Small intestine (tissue), 16 donors: Measurements from ENCODE around the gene MRAP. TPM values are rescaled to one million over a fixed set of nuclear protein-coding genes. Genes with fewer than 3 reads are reported as not detected.
"Not testable (repeated sequence)": the region's sequence is repeated elsewhere in the genome, so short reads cannot be mapped to it uniquely, and the experiment has no call there.

Experiments used
- DNase-seq, 2 donors: peaks; one replicate each; pipeline versions ENCODE4 v3.0.0 to v3.0.0-alpha.2; 2013
- FAIRE-seq: peaks from 2 replicates; lab custom pipeline; 2012; peaks lifted over from hg19 to GRCh38; lab: Jason Lieb, UNC
- H3K27ac ChIP-seq, 3 donors: one replicate each; pipeline ENCODE4 v1.5.1; 2013; ENCODE audit warnings: low read length in 2 of 3, mild to moderate bottlenecking in 2 of 3, control low read depth in 1 of 3, inconsistent platforms in 1 of 3, low read depth in 1 of 3, moderate library complexity in 1 of 3
- H3K27me3 ChIP-seq, 3 donors: one replicate each; pipeline ENCODE4 v1.6.1; 2013; ENCODE audit warnings: low read length in 3 of 3, inconsistent platforms in 1 of 3; ENCODE audit not compliant: control insufficient read depth in 3 of 3, insufficient read depth in 3 of 3
- H3K36me3 ChIP-seq, 3 donors: one replicate each; pipeline ENCODE4 v1.6.1; 2013; ENCODE audit warnings: low read length in 3 of 3, inconsistent platforms in 1 of 3, low read depth in 1 of 3, mild to moderate bottlenecking in 1 of 3, moderate library complexity in 1 of 3; ENCODE audit not compliant: control insufficient read depth in 3 of 3, insufficient read depth in 2 of 3
- H3K4me1 ChIP-seq, 3 donors: one replicate each; pipeline ENCODE4 v1.6.1; 2013; ENCODE audit warnings: low read length in 2 of 3, inconsistent platforms in 1 of 3, low read depth in 1 of 3, mild to moderate bottlenecking in 1 of 3, moderate library complexity in 1 of 3; ENCODE audit not compliant: control insufficient read depth in 3 of 3, insufficient read depth in 2 of 3
- H3K4me3 ChIP-seq, 3 donors: one replicate each; pipeline ENCODE4 v1.5.1; 2013; ENCODE audit warnings: low read length in 3 of 3, control low read depth in 1 of 3, inconsistent platforms in 1 of 3, low read depth in 1 of 3, mild to moderate bottlenecking in 1 of 3, moderate library complexity in 1 of 3
- H3K9me3 ChIP-seq, 2 donors: one replicate each; pipeline ENCODE4 v1.6.1; 2013; ENCODE audit warnings: low read depth in 1 of 2, low read length in 1 of 2; ENCODE audit not compliant: control insufficient read depth in 2 of 2, insufficient read depth in 1 of 2
- WGBS, 3 donors: extraction: QIAGEN DNeasy Blood & Tissue Kit; methylation state at CpG; one replicate each; pipeline ENCODE4 v1.1.7; 2013; 5-methylcytosine and 5-hydroxymethylcytosine counted together
- long read RNA-seq, 10 donors: transcript quantifications; one replicate each; lab custom pipeline, GENCODE V29; 2026
- polyA plus RNA-seq, 4 donors: library from polyadenylated mRNA; stranded (reverse) in 3 of 4; unstranded in 1 of 4; fragments of 200-250 nt in 3 of 4; fragments of 120-200 nt in 1 of 4; gene quantifications; one replicate each; pipeline versions ENCODE4 v1.2.1 to v1.2.3, GENCODE V29; 2013
- donor health status: healthy with polysubstance abuse.
- donor health status: control.
- donor health status: control.
- donor health status: Bipolar disorder and iron deficiency.
- donor health status: healthy.

Gene MRAP
- polyA plus RNA-seq, result 1 to 10 TPM in 1 of 4 donors, under 1 TPM in 1, not detected in 2; 0.13 to 8.5 TPM
- long read RNA-seq, donor 1, result 0 reads
- long read RNA-seq, donor 2, result 0 reads
- long read RNA-seq, donor 3, result 0 reads
- long read RNA-seq, donor 4, result 0 reads
- long read RNA-seq, donor 5, result 0 reads
- long read RNA-seq, donor 6, result 0 reads
- long read RNA-seq, donor 7, result 0 reads
- long read RNA-seq, donor 8, result 0 reads
- long read RNA-seq, donor 9, result 0 reads
- long read RNA-seq, donor 10, result 0 reads

DNA sequence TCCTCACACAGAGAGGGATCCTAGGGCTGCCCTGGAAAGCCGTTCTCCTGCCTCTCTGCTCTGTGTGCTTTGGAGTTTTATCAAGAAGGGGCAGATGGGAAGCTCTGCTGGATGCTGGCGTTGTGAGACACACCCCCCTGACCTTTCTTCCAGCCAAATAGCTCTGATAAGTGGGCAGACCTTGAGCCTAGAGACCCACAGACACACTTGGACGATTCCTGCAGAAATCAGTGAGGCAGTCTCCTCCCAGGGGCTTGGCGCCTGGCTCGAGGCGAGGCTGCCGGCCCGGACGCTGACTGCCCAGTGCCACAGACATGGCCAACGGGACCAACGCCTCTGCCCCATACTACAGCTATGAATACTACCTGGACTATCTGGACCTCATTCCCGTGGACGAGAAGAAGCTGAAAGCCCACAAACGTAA is at the start of gene MRAP:
Gene MRAP, plus strand, starts transcription at position 198 of the 424 bp plus-strand sequence. Its CDS starts 117 bp downstream, at position 315.
- H3K27ac ChIP-seq, result no peak within 1 kb of the TSS
- FAIRE-seq (no peak), DNase-seq (no peak)

GRCh38 chr21:32249511-32250280 is 49.0 kb upstream of the MRAP start:
- DNase-seq (no peak), FAIRE-seq (no peak)
- Histone ChIP-seq H3K4me1 (no peaks in the 10 kb centered on the region), H3K36me3 (no peaks in the 10 kb centered on the region), H3K27me3 (no peaks in the 10 kb centered on the region), H3K27ac (no peak overlapping the region), H3K9me3 (peaks cover 0 to 2% of the 10 kb centered on the region in 2 donors), H3K4me3 (no peak overlapping the region)
- 75 to 77% (median 76%) methylated on average over 15 of the region's 15 CpGs for WGBS, 3 donors

More for the DNA sequence above, at the start of gene MRAP:
- Histone ChIP-seq H3K27me3 (no peaks in the 10 kb centered on the region), H3K36me3 (peaks cover 0 to 8% (median 0%) of the 10 kb centered on the region in 3 donors), H3K4me1 (no peaks in the 10 kb centered on the region), H3K9me3 (no peaks in the 10 kb centered on the region), H3K4me3 (no peak within 1 kb of the TSS)
- WGBS, 3 donors, result 83 to 87% (median 86%) methylated on average over 14 of the region's 14 CpGs

DNA sequence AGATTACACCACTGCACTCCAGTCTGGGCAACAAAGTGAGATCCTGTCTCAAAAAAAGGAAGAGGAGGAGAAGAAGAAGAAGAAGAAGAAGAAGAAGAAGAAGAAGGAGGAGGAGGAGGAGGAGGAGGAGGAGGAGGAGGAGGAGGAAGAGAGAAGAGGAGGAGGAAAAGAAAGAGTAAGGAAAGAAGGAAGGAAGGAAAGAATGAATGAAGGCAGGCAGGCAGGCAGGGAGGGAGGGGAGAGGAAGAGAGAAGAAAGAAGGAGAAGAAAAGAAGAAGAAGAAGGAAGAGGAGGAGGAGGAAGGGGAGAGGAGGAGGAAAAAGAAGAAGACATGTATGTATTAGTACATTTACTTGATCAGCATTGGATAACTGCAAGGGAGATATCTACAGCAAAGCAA is 46.5 kb upstream of the MRAP start:
- no peaks in the 10 kb centered on the region for H3K4me1 ChIP-seq
- H3K4me3 ChIP-seq, result no peak overlapping the region
- peaks cover 0 to 2% of the 10 kb centered on the region in 2 donors for H3K9me3 ChIP-seq
- no peaks in the 10 kb centered on the region for H3K36me3 ChIP-seq
- no peak overlapping the region for H3K27ac ChIP-seq
- no peaks in the 10 kb centered on the region for H3K27me3 ChIP-seq
- no peak for DNase-seq
- FAIRE-seq, result no peak

DNA sequence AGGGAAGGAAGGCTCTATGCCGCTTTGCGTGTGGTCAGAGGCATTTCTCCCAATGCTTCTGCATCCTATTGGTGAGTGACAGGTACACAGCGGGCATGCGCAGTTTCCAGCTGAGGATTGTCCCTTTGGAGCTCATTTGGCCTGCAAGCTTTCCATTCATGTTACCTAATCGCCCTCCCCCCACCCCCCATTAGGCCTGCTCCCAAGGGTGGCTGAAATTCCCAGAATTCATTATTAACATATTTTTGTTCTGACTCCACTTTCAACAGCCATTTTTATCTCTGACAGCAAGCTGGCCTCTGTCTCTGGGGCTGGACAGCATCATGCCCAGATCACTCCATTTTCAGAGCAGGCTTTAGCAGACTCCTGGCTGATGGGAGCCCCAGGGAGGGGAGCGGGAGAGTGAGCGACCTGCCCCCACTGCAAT is 45.4 kb upstream of the MRAP start:
- H3K27me3 ChIP-seq, result no peaks in the 10 kb centered on the region
- FAIRE-seq (no peak), DNase-seq (no peak)
- H3K9me3 ChIP-seq, result peaks cover 0 to 2% of the 10 kb centered on the region in 2 donors
- H3K27ac ChIP-seq, result no peak overlapping the region
- H3K4me3 ChIP-seq, result no peak overlapping the region
- 66 to 85% (median 82%) methylated on average over 5 to 7 of the region's 7 CpGs for WGBS, 3 donors
- H3K36me3 ChIP-seq, result no peaks in the 10 kb centered on the region
- peaks cover 0 to 3% (median 0%) of the 10 kb centered on the region in 3 donors for H3K4me1 ChIP-seq

GRCh38 chr21:32256251-32256650 is 42.4 kb upstream of the MRAP start:
- no peaks in the 10 kb centered on the region for H3K36me3 ChIP-seq
- DNase-seq, result no peak
- FAIRE-seq, result no peak
- H3K4me1 ChIP-seq, result peaks cover 0 to 3% (median 0%) of the 10 kb centered on the region in 3 donors
- no peaks in the 10 kb centered on the region for H3K27me3 ChIP-seq
- no peak overlapping the region for H3K4me3 ChIP-seq
- no peak overlapping the region for H3K27ac ChIP-seq
- 69 to 79% (median 75%) methylated on average over 12 of the region's 12 CpGs for WGBS, 3 donors
- no peaks in the 10 kb centered on the region for H3K9me3 ChIP-seq

- peaks cover 0 to 3% (median 0%) of the 10 kb centered on the region in 3 donors for H3K4me1 ChIP-seq
- 30 to 49% (median 32%) methylated on average over 9 of the region's 9 CpGs for WGBS, 3 donors
- no peak for FAIRE-seq
- H3K27ac ChIP-seq, result no peak overlapping the region
- peak; percentile 8 to 42 for DNase-seq
- no peaks in the 10 kb centered on the region for H3K9me3 ChIP-seq
- H3K4me3 ChIP-seq, result no peak overlapping the region
- H3K27me3 ChIP-seq, result no peaks in the 10 kb centered on the region
- no peaks in the 10 kb centered on the region for H3K36me3 ChIP-seq
Measured at GRCh38 chr21:32256873-32257620, 41.6 kb upstream of the MRAP start.

- no peaks in the 10 kb centered on the region for H3K9me3 ChIP-seq
- no peaks in the 10 kb centered on the region for H3K27me3 ChIP-seq
- H3K4me1 ChIP-seq, result peaks cover 0 to 3% (median 0%) of the 10 kb centered on the region in 3 donors
- no peak overlapping the region for H3K27ac ChIP-seq
- H3K4me3 ChIP-seq, result no peak overlapping the region
- FAIRE-seq, result no peak
- peak; percentile 80 to 84 for DNase-seq
- no peaks in the 10 kb centered on the region for H3K36me3 ChIP-seq
- WGBS, 3 donors, result 43 to 50% (median 46%) methylated on average over 16 of the region's 16 CpGs
Measured at GRCh38 chr21:32257962-32258785, 40.5 kb upstream of the MRAP start.

GRCh38 chr21:32258786-32259048 is 39.9 kb upstream of the MRAP start:
- not testable (repeated sequence) for H3K4me3 ChIP-seq, H3K4me1 ChIP-seq, FAIRE-seq, DNase-seq, H3K9me3 ChIP-seq, H3K27ac ChIP-seq, H3K27me3 ChIP-seq, H3K36me3 ChIP-seq
- 80 to 86% (median 86%) methylated on average over 5 of the region's 5 CpGs for WGBS, 3 donors
